Measurements from ENCODE around the gene MYRF.

MYRF gene

GRCh38 chr11:61752117-61752924 is at the start of gene MYRF:
TSS of gene MYRF (plus strand) at chr11:61752636. CDS start at chr11:61752745, 109 bp downstream.
- DNase-seq, result no peak

GRCh38 chr11:61702701-61703312 is 49.6 kb upstream of the MYRF start:
- no peak for DNase-seq

GRCh38 chr11:61704838-61705237 is 47.6 kb upstream of the MYRF start:
- DNase-seq, result no peak

GRCh38 chr11:61706452-61707400 is 45.7 kb upstream of the MYRF start:
- no peak for DNase-seq

GRCh38 chr11:61707574-61707973 is 44.9 kb upstream of the MYRF start:
- DNase-seq, result peak; percentile 96 to 99

GRCh38 chr11:61709110-61709509 is 43.3 kb upstream of the MYRF start:
- DNase-seq, result no peak

GRCh38 chr11:61709572-61709971 is 42.9 kb upstream of the MYRF start:
- DNase-seq, result no peak

GRCh38 chr11:61710019-61710418 is 42.4 kb upstream of the MYRF start:
- no peak for DNase-seq

GRCh38 chr11:61711037-61711436 is 41.4 kb upstream of the MYRF start:
- no peak for DNase-seq

GRCh38 chr11:61711498-61711897 is 40.9 kb upstream of the MYRF start:
- DNase-seq, result peak; percentile 64 to 94

- no peak for DNase-seq
Observed at GRCh38 chr11:61712314-61712713, 40.1 kb upstream of the MYRF start.

GRCh38 chr11:61712846-61713245 is 39.6 kb upstream of the MYRF start:
- no peak for DNase-seq

- DNase-seq, result no peak
Observed at GRCh38 chr11:61713464-61713863, 39.0 kb upstream of the MYRF start.

GRCh38 chr11:61713906-61714305 is 38.5 kb upstream of the MYRF start:
- no peak for DNase-seq

- DNase-seq, result no peak
Observed at GRCh38 chr11:61714316-61714715, 38.1 kb upstream of the MYRF start.

GRCh38 chr11:61714916-61715315 is 37.5 kb upstream of the MYRF start:
- no peak for DNase-seq

- no peak for DNase-seq
Observed at GRCh38 chr11:61715867-61716266, 36.6 kb upstream of the MYRF start.

- DNase-seq, result no peak
Observed at GRCh38 chr11:61716478-61717285, 35.8 kb upstream of the MYRF start.

- DNase-seq, result no peak
Observed at GRCh38 chr11:61717286-61718033, 35.0 kb upstream of the MYRF start.

- DNase-seq, result no peak
Observed at GRCh38 chr11:61718046-61718531, 34.3 kb upstream of the MYRF start.

- DNase-seq, result no peak
Observed at GRCh38 chr11:61718621-61719302, 33.7 kb upstream of the MYRF start.
